ENCODE measurements around the gene GJA10.
"Not testable (repeated sequence)": the region's sequence is repeated elsewhere in the genome, so short reads cannot be mapped to it uniquely, and the experiment has no call there.

The GJA10 gene

DNA sequence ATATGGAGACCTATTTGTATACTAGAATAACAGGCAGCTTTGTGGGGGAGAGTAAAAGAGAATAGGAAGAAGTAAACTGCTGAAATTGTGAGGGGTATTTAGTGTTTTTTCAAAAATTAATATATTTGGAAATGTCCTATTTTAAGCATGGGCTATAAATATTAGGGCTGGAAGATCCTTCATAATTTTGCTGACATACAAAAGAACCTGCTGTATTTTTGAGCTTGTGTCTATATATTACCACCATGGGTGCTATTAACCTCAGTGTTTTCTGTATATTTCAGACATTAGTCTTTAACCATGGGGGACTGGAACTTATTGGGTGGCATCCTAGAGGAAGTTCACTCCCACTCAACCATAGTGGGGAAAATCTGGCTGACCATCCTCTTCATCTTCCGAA, at the start of gene GJA10:
GJA10 (plus strand) TSS at position 301 of the 400 bp plus-strand sequence; CDS start at position 301, 0 bp downstream.
- DNase-seq (ENCODE audit: low read depth in 2 of 2, low spot score in 1 of 2): no peak

DNA sequence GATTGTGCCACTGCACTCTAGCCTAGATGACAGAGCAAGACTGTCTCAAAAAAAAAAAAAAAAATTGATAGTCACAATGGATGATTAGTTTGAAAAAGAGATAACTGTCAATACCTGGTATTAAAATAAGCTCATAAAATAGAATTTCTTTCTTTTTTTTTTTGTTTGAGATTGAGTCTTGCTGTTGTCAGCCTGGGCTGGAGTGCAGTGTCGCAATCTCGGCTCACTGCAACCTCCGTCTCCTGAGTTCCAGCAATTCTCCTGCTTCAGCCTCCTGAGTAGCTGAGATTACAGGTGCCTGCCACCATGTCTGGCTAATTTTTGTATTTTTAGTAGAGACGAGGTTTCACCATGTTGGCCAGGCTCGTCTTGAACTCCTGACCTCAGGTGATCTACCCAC, 46.8 kb upstream of the GJA10 start:
- DNase-seq (ENCODE audit: low read depth in 2 of 2, low spot score in 1 of 2): not testable (repeated sequence)

DNA sequence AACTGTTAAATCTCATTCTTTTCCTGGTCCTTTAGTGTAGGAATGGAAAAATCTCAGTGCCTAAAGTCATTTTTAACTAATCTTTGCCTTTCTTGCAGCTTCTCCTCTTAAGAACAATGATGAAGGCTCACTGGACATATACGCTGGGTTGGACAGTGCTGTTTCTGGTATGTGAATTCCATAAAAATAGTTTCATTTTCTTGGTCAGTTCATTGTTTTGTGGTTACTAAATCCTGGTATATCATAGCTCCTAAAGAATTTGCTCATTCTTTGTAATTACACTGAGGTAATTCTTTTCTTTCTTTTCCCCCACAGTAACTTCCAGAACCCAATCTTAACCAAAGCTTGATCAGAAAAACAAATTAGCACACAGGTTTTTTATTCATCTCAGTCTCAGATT, 41.2 kb upstream of the GJA10 start:
- no peak for DNase-seq (ENCODE audit: low read depth in 2 of 2, low spot score in 1 of 2)

DNA sequence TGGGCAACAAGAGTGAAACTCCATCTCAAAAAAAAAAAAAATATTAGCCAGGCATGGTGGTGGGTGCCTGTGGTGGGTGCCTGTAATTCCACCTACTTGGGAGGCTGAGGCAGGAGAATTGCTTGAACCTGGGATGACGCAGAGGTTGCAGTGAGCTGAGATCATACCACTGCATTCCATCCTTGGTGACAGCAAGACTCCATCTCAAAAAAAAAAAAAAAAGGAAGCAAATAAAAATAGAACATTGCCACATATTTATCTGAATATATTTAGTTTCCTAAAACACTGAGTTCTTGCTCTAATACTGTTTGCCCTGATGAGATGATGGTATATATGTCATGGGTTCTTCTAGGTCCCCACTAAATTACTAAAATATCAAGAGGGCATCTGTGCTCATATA, 36.2 kb upstream of the GJA10 start:
- DNase-seq (ENCODE audit: low read depth in 2 of 2, low spot score in 1 of 2): no peak

DNA sequence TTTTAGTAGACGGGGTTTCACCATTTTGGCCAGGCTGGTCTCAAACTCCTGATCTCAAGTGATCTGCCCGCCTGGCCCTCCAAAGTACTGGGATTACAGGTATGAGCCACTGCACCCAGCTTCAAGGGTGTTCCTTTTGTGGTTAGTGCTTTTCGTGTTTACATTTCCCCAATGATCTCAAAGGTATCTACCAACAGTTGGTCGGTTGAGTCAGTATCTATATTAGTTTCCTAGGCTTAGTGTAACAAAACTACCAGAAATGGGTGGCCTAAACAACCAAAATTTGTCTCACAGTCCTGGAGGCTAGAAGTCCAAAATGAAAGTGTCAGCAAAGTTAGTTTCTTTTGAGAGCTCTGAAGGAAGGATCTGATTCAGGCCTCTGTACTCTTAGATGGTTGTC, 34.5 kb upstream of the GJA10 start:
- no peak for DNase-seq (ENCODE audit: low read depth in 2 of 2, low spot score in 1 of 2)

DNA sequence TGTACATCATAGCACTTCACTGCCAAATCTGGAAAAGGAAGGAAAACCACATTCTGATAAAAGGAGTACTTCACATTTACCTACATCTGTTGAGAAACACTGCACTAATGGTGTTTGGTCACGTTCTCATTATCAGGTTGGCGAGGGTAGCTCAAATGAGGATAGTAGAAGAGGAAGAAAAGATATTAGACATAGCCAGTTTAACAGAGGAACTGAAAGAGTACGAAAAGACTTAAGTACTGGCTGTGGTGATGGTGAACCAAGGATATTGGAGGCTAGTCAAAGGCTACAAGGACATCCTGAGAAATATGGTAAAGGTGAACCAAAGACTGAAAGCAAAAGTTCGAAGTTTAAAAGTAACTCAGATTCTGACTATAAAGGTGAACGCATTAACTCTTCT, 32.0 kb upstream of the GJA10 start:
- no peak for DNase-seq (ENCODE audit: low read depth in 2 of 2, low spot score in 1 of 2)

DNA sequence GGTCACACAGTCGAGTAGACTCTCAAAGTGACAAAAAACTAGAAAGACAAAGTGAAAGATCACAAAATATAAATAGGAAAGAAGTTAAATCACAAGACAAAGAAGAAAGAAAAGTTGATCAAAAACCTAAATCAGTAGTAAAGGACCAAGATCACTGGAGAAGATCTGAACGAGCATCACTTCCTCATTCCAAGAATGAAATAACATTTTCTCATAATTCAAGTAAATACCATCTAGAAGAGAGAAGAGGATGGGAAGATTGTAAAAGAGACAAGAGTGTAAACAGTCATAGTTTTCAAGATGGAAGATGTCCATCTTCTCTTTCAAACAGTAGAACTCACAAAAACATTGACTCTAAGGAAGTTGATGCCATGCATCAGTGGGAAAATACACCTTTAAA, 31.6 kb upstream of the GJA10 start:
- no peak for DNase-seq (ENCODE audit: low read depth in 2 of 2, low spot score in 1 of 2)

DNA sequence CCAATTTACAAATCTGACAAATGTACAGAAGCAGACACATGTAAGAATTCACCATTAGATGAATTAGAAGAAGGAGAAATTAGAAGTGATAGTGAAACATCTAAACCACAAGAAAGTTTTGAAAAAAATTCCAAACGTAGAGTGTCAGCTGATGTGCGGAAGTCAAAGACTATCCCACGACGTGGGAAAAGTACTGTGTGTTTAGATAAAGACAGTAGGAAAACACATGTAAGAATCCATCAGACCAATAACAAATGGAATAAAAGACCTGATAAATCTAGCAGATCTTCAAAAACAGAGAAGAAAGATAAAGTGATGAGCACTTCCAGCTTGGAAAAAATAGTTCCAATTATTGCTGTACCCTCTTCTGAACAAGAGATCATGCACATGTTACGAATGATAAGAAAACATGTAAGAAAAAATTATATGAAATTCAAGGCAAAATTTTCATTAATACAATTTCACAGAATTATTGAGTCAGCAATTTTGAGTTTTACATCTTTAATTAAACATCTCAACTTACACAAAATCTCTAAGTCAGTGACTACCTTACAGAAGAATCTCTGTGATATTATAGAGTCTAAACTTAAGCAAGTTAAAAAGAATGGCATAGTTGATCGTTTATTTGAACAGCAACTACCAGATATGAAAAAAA, 28.1 kb upstream of the GJA10 start:
- no peak for DNase-seq (ENCODE audit: low read depth in 2 of 2, low spot score in 1 of 2)

DNA sequence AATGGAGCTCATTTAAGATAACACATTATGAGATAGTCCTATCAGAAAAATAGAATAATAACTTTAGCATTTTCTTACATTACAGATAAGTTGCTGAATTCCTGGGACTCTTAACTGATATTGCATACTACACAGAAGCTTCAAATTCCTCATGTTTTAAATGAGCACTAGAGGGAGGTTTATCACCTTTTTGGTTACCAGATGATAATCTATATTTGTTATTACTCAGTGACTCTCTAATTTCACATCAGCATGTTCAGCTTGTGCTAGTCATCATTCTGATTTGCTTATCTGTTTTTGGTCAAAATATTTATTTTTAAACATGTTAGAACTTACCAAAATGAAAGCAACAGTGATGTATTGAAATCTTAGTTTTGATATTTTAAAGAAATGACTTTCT, 20.5 kb upstream of the GJA10 start:
- no peak for DNase-seq (ENCODE audit: low read depth in 2 of 2, low spot score in 1 of 2)

DNA sequence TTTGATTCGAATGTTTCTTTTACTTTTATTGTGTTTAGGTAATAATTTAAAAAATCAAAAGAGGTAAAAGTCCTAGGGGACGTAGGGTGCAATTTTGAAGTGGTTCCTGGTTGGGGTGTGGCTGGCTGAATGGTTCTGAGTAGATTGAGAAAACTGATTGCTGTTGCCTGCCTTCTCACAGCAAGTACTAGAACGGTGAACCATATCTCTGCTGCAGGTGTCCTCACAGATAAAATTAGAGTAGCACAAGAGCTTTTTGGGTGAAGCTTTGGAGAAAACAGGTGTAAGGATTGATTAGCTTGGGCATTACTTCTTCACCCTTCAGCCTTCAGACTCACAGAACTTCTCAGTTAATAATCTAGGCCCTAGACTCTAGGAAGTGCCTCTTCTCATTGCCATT, 19.8 kb upstream of the GJA10 start:
- no peak for DNase-seq (ENCODE audit: low read depth in 2 of 2, low spot score in 1 of 2)

DNA sequence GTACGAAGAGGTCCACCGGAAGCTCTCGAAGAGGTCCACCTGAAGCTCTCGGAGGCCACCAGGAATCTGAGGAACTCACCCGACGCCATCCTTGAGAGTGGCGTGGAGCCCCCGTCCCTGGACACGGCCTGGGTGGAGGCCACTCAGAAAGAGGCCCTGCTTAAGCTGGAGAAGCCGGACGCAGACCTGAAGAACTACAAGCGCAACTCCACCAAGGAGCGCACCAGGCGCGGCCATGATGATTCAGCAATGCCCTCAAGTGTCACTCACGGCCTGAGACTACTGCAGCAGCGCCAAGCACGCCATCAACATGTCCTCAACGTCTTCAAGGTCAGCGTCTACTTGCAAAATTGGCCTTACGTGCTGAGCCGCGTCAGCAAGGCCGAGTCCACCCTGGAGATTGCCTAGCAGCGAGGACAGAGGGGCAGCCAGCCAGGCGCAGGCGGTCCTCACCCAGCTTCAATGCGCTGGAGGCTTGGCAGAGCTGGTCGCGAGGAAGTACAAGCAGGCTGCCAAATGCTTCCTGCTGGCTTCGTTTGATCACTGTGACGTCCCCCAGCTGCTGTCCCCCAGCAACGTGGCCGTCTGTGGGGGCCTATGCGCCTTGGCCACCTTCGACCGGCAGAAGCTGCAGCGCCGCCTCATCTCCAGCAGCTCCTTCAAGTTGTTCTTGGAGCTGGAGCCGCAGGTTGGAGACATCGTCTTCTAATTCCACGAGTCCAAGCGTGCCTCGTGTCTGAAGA, 7.7 kb upstream of the GJA10 start:
- DNase-seq (ENCODE audit: low read depth in 2 of 2, low spot score in 1 of 2): no peak

DNA sequence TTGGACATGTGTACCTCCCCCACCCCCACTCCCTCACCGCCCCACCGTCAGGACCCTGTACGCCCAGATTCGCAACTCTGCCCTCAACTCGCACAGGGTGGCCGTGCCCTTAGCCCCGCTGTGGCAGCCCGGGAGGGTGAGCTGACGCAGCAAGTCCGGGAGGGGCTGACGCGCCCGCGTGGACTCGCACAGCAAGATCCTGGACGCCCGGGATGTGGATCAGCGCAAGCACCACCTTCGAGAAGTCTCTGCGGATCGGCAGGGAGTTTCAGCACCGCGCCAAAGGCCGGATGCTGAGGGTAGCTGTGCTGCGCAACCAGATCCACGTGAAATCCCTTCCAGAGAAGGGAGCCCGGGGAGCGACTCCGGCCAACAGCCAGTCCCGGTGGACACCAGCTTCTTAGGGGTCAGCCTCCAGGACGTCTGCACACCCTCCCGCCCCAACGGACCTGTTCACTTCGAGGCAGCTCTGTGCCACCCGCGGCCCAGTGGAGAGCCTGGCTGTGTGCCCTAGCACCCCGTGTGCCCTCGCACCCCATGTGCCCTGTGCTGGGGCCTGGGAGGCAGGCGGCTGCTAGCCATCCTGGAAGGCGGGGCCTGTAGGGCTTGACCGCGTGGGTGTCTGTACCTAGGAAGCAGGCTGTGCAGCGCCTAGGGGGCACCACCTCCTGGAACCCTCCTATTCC, 6.7 kb upstream of the GJA10 start:
- DNase-seq (ENCODE audit: low read depth in 2 of 2, low spot score in 1 of 2): no peak

DNA sequence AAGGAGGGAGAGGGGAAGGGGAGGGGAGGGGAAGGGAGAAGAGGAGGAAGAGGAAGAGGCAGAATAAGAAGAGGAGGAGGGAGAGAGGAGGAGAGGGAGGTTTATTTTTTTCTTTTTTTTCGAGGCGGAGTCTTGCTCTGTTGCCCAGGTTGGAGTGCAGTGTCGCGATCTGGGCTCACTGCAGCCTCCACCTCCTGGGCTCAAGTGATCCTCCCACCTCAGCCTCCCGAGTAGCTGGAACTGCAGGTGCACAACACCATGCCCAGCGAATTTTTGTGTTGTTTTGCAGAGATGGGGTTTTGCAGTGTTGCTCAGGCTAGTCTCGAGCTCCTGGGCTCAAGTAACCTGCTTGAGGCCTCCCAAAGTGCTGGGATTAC, 6.1 kb upstream of the GJA10 start:
- DNase-seq (ENCODE audit: low read depth in 2 of 2, low spot score in 1 of 2): no peak

DNA sequence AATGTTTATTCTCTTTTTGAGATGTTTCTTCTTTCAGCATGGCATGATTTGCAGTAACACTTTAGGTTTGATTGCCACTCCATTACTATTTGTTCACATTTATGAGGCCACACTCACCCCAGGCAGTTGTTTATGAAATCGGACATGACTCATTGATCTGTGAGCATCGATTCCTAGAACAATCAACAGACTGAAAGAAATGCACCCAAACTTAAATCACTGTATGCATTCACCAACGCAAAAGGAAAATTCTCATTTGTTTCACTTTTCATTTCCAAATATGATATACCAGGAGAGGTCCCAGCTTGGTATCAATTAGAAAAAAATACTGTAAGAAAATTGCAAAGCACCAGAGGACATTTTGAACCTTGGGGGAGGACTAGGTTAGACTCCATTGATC, 5.4 kb upstream of the GJA10 start:
- no peak for DNase-seq (ENCODE audit: low read depth in 2 of 2, low spot score in 1 of 2)

DNA sequence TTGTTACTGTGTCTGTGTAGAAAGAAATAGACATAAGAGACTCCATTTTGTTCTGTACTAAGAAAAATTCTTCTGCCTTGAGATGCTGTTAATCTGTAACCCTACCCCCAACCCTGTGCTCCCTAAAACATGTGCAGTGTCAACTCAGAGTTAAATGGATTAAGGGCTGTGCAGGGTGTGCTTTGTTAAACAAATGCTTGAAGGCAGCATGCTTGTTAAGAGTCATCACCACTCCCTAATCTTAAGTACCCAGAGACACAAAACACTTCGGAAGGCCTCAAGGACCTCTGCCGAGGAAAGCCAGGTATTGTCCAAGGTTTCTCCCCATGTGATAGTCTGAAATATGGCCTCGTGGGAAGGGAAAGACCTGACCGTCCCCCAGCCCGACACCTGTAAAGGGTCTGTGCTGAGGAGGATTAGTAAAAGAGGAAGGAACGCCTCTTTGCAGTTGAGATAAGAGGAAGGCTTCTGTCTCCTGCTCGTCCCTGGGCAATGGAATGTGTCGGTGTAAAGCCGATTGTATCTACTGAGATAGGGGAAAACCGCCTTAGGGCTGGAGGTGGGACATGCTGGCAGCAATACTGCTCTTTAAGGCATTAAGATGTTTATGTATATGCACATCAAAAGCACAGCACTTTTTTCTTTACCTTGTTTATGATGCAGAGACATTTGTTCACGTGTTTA, 3.3 kb upstream of the GJA10 start:
- DNase-seq (ENCODE audit: low read depth in 2 of 2, low spot score in 1 of 2): not testable (repeated sequence)

DNA sequence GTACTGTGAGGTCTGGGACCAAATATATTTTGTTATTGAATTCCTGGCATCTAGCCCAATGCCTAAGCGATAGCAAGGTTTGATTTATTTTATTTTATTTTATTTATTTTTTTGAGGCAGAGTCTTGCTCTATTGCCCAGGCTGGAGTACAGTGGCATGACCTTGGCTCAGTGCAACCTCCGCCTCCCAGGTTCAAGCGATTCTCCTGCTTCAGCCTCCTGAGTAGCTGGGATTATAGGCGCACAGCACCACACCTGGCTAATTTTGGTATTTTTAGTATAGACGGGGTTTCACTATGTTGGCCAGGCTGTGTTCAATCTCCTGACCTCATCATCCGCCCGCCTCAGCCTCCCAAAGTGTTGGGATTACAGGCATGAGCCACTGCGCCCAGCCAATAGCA, 1.7 kb upstream of the GJA10 start:
- DNase-seq (ENCODE audit: low read depth in 2 of 2, low spot score in 1 of 2): not testable (repeated sequence)

DNA sequence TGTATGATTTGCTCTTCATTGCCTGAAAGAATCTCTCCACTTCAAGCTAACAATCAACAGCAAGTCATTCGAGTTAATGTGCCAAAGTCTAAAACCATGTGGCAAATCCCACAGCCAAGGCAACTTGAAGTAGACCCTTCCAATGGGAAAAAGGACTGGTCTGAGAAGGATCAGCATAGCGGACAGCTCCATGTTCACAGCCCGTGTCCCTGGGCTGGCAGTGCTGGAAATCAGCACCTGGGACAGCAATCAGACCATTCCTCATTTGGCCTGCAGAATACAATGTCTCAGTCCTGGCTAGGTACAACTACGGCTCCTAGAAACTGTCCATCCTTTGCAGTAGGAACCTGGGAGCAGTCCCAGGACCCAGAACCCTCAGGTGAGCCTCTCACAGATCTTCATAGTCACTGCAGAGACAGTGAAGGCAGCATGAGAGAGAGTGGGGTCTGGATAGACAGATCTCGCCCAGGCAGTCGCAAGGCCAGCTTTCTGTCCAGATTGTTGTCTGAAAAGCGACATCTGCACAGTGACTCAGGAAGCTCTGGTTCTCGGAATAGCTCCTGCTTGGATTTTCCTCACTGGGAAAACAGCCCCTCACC, 1.1 kb downstream of the GJA10 start:
- no peak for DNase-seq (ENCODE audit: low read depth in 2 of 2, low spot score in 1 of 2)

DNA sequence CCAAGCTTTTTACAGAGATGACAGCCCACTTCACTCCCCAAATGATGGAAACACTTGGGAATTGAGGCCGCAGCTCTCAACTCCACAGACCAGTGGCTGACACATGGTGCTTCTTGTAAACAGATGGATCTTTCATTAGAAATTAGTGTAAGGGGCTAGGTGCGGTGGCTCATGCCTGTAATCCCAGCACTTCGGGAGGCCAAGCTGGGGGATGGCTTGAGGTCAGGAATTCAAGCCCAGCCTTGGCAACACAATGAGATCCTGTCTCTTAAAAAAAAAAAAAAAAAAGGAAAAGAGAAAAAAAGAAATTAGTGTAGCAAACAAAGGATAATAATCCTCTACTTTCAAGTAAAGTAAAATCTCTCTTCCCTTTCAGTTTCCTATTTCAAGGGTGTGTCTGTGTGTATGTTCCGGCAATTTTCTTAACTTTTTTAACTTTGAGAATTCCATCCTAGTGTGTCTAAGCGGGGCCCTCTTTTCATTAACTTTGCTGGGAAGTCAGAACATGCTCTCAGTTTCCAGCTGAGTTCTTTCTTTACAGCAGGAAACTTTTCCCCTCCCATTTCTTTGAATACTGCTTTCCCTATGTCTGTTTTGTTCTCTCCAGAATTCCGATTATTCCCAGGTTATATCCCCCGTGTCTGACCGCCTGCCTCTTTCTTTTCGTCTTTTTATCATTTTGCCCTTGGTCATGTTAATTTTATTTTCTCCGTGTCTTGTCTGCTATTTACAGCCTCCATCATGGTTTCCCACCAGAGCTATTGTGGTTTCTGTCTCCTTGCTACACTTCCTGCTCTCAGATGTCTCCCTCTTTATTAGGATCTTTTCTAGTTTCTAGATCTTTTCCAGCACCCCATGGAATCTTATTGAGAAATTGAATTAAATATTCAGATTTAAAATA, 16.0 kb downstream of the GJA10 start:
- DNase-seq (ENCODE audit: low read depth in 2 of 2, low spot score in 1 of 2): not testable (repeated sequence)

DNA sequence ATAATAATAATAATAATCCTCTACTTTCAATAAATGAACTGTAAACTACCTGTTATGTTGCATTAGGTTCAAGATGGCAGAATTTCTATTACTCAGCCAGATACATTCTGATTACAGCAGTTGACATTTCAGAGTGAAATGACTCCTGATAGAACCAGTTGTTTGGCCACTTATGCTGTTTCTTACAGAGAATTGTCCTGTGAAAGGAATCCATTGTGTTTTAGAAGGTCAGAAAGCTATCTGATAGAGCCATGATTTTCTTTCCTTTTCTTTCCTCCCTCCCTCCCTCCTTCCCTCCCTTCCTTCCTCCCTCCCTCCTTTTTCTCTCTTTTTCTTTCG, 16.6 kb downstream of the GJA10 start:
- no peak for DNase-seq (ENCODE audit: low read depth in 2 of 2, low spot score in 1 of 2)

DNA sequence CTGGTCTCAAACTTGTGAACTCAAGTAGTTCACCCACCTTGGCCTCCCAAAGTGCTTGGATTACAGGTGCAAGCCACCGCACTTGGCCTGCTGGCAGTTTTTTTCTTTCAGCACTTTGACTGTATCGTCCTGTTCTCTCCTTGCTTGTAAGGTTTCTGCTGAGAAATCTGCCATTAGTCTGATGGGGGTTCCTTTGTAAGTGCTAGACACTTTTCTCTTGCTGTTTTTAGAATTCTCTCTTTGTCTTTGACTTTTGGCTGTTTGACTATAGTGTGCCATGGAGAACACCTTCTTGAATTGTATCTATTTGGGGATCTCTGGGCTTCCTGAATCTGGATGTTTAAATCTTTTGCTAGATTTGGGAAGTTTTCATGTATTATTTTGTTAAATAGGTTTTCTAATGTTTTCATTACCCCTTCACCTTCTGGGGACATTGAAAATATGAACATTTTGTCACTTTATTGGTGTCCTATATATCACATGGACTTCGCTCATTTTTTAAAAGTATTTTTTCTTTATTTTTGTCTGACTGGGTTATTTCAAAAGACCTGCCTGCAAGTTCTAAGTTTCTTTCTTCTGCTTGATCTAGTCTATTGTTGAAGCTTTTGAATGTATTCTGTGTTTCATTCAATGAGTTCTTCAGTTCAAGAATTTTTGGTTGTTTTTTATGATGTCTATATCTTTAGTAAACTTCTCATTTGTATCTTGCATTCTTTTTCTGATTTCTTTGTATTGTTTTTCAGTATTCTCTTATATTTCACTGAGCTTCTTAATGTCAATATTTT, 22.1 kb downstream of the GJA10 start:
- no peak for DNase-seq (ENCODE audit: low read depth in 2 of 2, low spot score in 1 of 2)
